CD14-positive monocyte (primary cell): ENCODE results near the gene COL15A1. TPM values are rescaled to one million over a fixed set of nuclear protein-coding genes. Genes with fewer than 3 reads are reported as not detected.

Experiments
- DNase-seq, 3 donors: peaks; one replicate each; pipeline ENCODE4 v3.0.0-alpha.2; 2011 to 2022
- H2AFZ ChIP-seq: 2 replicates; pipeline ENCODE4 v1.6.0; 2012; ENCODE audit warnings: mild to moderate bottlenecking, low read depth, low read length, inconsistent platforms; ENCODE audit not compliant: insufficient read depth, poor library complexity, severe bottlenecking
- H3K27ac ChIP-seq, 2 donors: 1 replicate in 1 of 2; 2 replicates in 1 of 2; pipeline ENCODE4 v1.5.1; 2012 to 2013; ENCODE audit warnings: low read length in 2 of 2, control low read depth in 1 of 2, inconsistent platforms in 1 of 2, low read depth in 1 of 2, mild to moderate bottlenecking in 1 of 2
- H3K27me3 ChIP-seq, 2 donors: one replicate each; pipeline versions ENCODE4 v1.6.0 to v1.6.1; 2011 to 2013; ENCODE audit warnings: low read length in 2 of 2; ENCODE audit not compliant: control insufficient read depth in 2 of 2, insufficient read depth in 2 of 2
- H3K36me3 ChIP-seq, 2 donors: replicated peaks in 1 of 2; 1 replicate in 1 of 2; 2 replicates in 1 of 2; pipeline versions ENCODE4 v1.5.1 to v1.6.1; 2012 to 2013; ENCODE audit warnings: low read length in 2 of 2, control low read depth in 1 of 2, inconsistent platforms in 1 of 2, mild to moderate bottlenecking in 1 of 2; ENCODE audit not compliant: insufficient read depth in 2 of 2, control insufficient read depth in 1 of 2
- H3K4me1 ChIP-seq, 2 donors: 1 replicate in 1 of 2; 2 replicates in 1 of 2; pipeline versions ENCODE4 v1.5.1 to v1.6.1; 2012 to 2013; ENCODE audit warnings: low read length in 2 of 2, control low read depth in 1 of 2, inconsistent platforms in 1 of 2, mild to moderate bottlenecking in 1 of 2, moderate library complexity in 1 of 2; ENCODE audit not compliant: insufficient read depth in 2 of 2, control insufficient read depth in 1 of 2
- H3K4me2 ChIP-seq: replicated peaks from 2 replicates; pipeline ENCODE3; 2012; ENCODE audit warnings: low read length, moderate library complexity, mild to moderate bottlenecking; ENCODE audit not compliant: poor library complexity, severe bottlenecking; ENCODE audit errors: extremely low read depth
- H3K4me3 ChIP-seq, 3 experiments: fragments of 200-600 bp in 1 of 3; sonication (generic) in 1 of 3; replicated peaks in 1 of 3; 1 replicate in 2 of 3; 2 replicates in 1 of 3; pipeline ENCODE4 v1.5.1; 2011 to 2013; ENCODE audit warnings: low read length in 3 of 3, mild to moderate bottlenecking in 3 of 3, control low read depth in 2 of 3, low read depth in 2 of 3, inconsistent platforms in 1 of 3, moderate library complexity in 1 of 3
- H3K79me2 ChIP-seq: 2 replicates; pipeline ENCODE4 v1.6.0; 2012; ENCODE audit warnings: mild to moderate bottlenecking, control low read depth, inconsistent platforms, low read length, moderate library complexity; ENCODE audit not compliant: insufficient read depth
- H3K9ac ChIP-seq: 2 replicates; pipeline ENCODE4 v1.6.0; 2017; ENCODE audit warnings: low read length, mild to moderate bottlenecking; ENCODE audit not compliant: insufficient read depth, poor library complexity, severe bottlenecking
- H3K9me3 ChIP-seq, 2 donors: replicated peaks in 1 of 2; 1 replicate in 1 of 2; 2 replicates in 1 of 2; pipeline versions ENCODE4 v1.5.1 to v1.6.1; 2012 to 2013; ENCODE audit warnings: low read length in 2 of 2, control low read depth in 1 of 2; ENCODE audit not compliant: control insufficient read depth in 1 of 2, insufficient read depth in 1 of 2
- H4K20me1 ChIP-seq: 2 replicates; pipeline ENCODE4 v1.6.0; 2012; ENCODE audit warnings: mild to moderate bottlenecking, low read length, control low read depth, moderate library complexity; ENCODE audit not compliant: insufficient read depth
- H3K27ac Mint-ChIP-seq, 7 donors: one replicate each; pipeline ENCODE4 v1.8.0; 2020; ENCODE audit warnings: mild to moderate bottlenecking in 7 of 7, mixed read lengths in 7 of 7, moderate library complexity in 6 of 7, inconsistent platforms in 2 of 7
- H3K27me3 Mint-ChIP-seq, 3 donors: one replicate each; pipeline ENCODE4 v1.8.0; 2021 to 2022; ENCODE audit warnings: low read depth in 3 of 3, mild to moderate bottlenecking in 3 of 3, mixed read lengths in 3 of 3, moderate library complexity in 3 of 3, inconsistent platforms in 1 of 3
- H3K36me3 Mint-ChIP-seq, 2 donors: one replicate each; pipeline ENCODE4 v1.8.0; 2020; ENCODE audit warnings: mixed read lengths in 2 of 2, inconsistent platforms in 1 of 2, mild to moderate bottlenecking in 1 of 2
- H3K4me1 Mint-ChIP-seq: one replicate; pipeline ENCODE4 v1.8.0; 2020; ENCODE audit warnings: mild to moderate bottlenecking, mixed read lengths
- H3K4me3 Mint-ChIP-seq, 2 donors: one replicate each; pipeline ENCODE4 v1.8.0; 2020; ENCODE audit warnings: mild to moderate bottlenecking in 2 of 2, mixed read lengths in 2 of 2, moderate library complexity in 1 of 2
- H3K9me3 Mint-ChIP-seq, 7 donors: one replicate each; pipeline ENCODE4 v1.8.0; 2020 to 2022; ENCODE audit warnings: mixed read lengths in 7 of 7, mild to moderate bottlenecking in 6 of 7, moderate library complexity in 6 of 7, inconsistent platforms in 2 of 7
- CTCF ChIP-seq: fragments of 200-600 bp; IDR thresholded peaks from one replicate; pipeline ENCODE4 v1.8.0; 2022; ENCODE audit warnings: antibody characterized with exemption, mild to moderate bottlenecking
- WGBS: methylation state at CpG from one replicate; pipeline ENCODE4 v1.1.5; 2013; ENCODE audit warnings: missing lambda C conversion rate; ENCODE audit not compliant: insufficient coverage; 5-methylcytosine and 5-hydroxymethylcytosine counted together
- intact Hi-C, 2 donors: fragments of 100-400 bp; cut with micrococcal nuclease; formaldehyde crosslinking; loops; one replicate each; pipeline versions ENCODE4 v1.15.0 to v1.15.1; 2023
- polyA plus RNA-seq, 3 donors: library from polyadenylated mRNA; depleted of rRNA in 1 of 3; unstranded in 2 of 3; stranded (reverse) in 1 of 3; fragments of 300-500 nt in 2 of 3; fragments of >200 nt in 1 of 3; fragmentation: Illumina TruSeq in 2 of 3; gene quantifications; 1 replicate in 2 of 3; 2 replicates in 1 of 3; pipeline ENCODE4 v1.2.3, GENCODE V29; 2012 to 2021

COL15A1 gene
- polyA plus RNA-seq, 3 donors: 0.03 to 0.14 (median 0.11) TPM

GRCh38 chr9:98913705-98914104 lies 30.0 kb upstream of the COL15A1 start:
- peaks cover 2 to 3% (median 2%) of the 10 kb centered on the region in 3 donors for H3K27me3 Mint-ChIP-seq
- H3K9me3 Mint-ChIP-seq: no peaks in the 10 kb centered on the region
- intact Hi-C loops: no loop called here
- no peak overlapping the region for H3K27ac Mint-ChIP-seq
- Histone ChIP-seq H3K4me1 (peaks cover 0 to 4% of the 10 kb centered on the region in 2 donors), H3K36me3 (no peaks in the 10 kb centered on the region), H3K27me3 (no peaks in the 10 kb centered on the region), H3K27ac (no peak overlapping the region), H3K79me2 (no peaks in the 10 kb centered on the region), H2AFZ (no peak overlapping the region), H3K4me3 (no peak overlapping the region), H3K9ac (no peak overlapping the region), H4K20me1 (no peaks in the 10 kb centered on the region), H3K4me2 (no peak overlapping the region), H3K9me3 (no peaks in the 10 kb centered on the region)
- no peak for TF ChIP-seq CTCF
- no peak for DNase-seq
- H3K4me3 Mint-ChIP-seq: no peak overlapping the region
- no peaks in the 10 kb centered on the region for H3K36me3 Mint-ChIP-seq
- WGBS: 100% methylated on average over 3 of the region's 7 CpGs
- peaks cover 4% of the 10 kb centered on the region for H3K4me1 Mint-ChIP-seq

GRCh38 chr9:98915599-98915998 lies 28.1 kb upstream of the COL15A1 start:
- H3K9me3 Mint-ChIP-seq: no peaks in the 10 kb centered on the region
- no peaks in the 10 kb centered on the region for H3K27me3 ChIP-seq
- no peak overlapping the region for H3K4me2 ChIP-seq
- H3K27ac ChIP-seq: no peak overlapping the region
- no peak overlapping the region for H3K4me3 Mint-ChIP-seq
- H3K9ac ChIP-seq: no peak overlapping the region
- H3K36me3 Mint-ChIP-seq: no peaks in the 10 kb centered on the region
- no peak for TF ChIP-seq CTCF
- intact Hi-C loops: no loop called here
- no peak overlapping the region for H2AFZ ChIP-seq
- no peak overlapping the region for H3K27ac Mint-ChIP-seq
- WGBS: no CpG with 5 or more reads among the region's 3 CpGs
- peaks cover 0 to 4% of the 10 kb centered on the region in 2 donors for H3K4me1 ChIP-seq
- no peaks in the 10 kb centered on the region for H3K79me2 ChIP-seq
- peaks cover 5% of the 10 kb centered on the region for H3K4me1 Mint-ChIP-seq
- DNase-seq: no peak
- H3K4me3 ChIP-seq: no peak overlapping the region
- H3K9me3 ChIP-seq: no peaks in the 10 kb centered on the region
- peaks cover 2 to 3% (median 2%) of the 10 kb centered on the region in 3 donors for H3K27me3 Mint-ChIP-seq
- H4K20me1 ChIP-seq: no peaks in the 10 kb centered on the region
- no peaks in the 10 kb centered on the region for H3K36me3 ChIP-seq
